Glomerular visceral epithelial cell (primary cell): ENCODE data around the gene NOC4L.

Source experiments
- DNase-seq: peaks from one replicate; pipeline ENCODE4 v3.0.0-alpha.2; 2016; ENCODE audit errors: extremely low spot score

The NOC4L gene

GRCh38 chr12:132197581-132198354 lies 53.5 kb downstream of the NOC4L start:
- DNase-seq, result no peak

DNA sequence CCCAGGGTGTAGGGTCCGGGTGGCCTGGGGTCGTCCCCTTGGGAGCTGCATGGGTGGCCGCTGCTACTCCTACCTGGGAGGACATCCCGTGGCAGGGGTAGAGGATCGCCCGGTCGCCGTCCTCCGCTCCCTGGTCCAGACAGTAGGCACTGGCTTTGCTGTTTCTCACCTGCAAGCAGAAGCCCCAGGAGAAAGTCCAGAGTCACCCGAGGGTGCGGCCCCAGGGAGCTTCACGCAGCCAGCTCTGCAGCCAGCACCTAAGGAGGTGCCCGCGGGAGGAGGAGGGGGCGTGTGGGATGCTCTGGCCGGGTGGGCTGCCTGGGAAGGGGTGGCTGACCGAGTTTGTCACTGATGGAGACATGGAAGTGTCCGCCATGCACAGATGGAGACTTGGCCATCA lies 54.8 kb downstream of the NOC4L start:
- no peak for DNase-seq

DNA sequence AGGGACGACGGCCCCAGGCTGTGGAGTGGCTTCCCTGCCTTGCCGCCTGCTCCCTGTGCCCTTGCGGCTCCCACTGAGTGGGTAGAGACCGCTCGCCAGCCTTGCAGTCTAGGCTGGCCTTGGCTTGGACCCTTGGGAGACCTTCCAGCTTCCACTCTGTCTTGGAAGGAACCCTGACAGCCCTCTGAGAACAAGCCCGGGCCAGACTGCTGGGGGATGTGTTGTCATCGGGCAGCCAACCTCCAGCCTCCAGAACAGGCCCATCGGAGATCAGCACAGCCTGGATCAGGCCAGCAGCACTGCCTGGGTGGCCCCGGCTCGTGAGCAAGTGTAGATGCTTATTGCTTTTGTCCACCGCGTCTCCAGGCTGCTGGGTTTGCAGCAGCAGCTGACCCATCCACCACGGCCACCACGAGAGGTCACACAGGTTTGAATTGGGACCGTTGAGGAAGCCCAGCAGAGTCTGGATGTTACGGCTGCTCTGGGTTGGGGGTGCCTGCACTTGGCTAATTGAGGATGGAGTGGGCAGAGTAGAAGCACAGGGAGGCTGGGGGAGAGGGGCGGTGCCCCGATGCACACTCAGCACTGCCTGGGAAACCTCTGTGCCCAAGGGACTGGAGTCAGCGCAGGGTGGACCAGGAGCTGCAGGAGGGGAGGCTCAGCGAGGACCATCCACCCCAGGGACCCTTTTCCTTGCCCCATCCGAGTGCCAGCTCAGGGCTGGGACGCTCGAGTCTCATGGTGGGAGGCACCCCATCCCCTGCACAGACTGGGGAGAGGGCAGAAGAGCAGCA lies 55.5 kb downstream of the NOC4L start:
- no peak for DNase-seq

DNA sequence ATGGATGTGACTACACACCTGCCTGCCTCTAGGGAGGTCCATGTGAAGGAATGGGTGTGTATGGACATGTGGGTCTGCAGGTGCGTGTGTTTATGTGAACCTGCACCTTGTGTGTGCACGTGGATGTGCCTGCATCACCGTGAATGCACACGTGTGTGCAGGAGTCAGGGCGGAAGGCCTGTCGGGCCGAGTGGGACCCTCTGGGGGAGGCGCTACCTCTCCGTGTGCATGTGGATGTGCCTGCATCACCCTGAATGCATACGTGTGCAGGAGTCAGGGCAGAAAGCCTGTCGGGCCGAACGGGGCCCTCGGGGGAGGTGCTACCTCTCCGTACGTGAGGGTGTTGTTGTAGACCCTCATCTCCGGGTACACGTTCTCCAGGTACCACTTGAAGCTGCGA lies 56.5 kb downstream of the NOC4L start:
- DNase-seq, result no peak

GRCh38 chr12:132201391-132202120 lies 57.3 kb downstream of the NOC4L start:
- no peak for DNase-seq
